Spinal cord (tissue), 10 donors: ENCODE results near the gene SERPINB6. TPM values are rescaled to one million over a fixed set of nuclear protein-coding genes. Genes with fewer than 3 reads are reported as not detected.
A peak's percentile ranks its signal among the peaks of the same experiment; 100 is the strongest.

Experiments
- DNase-seq, 6 donors: peaks; one replicate each; pipeline versions ENCODE4 v3.0.0 to v3.0.0-alpha.2; 2013 to 2015; ENCODE audit warnings: low spot score in 6 of 6, low read depth in 4 of 6
- H3K27ac ChIP-seq: one replicate; pipeline ENCODE4 v1.5.1; 2013; ENCODE audit warnings: low read depth, low read length, control low read depth
- H3K27me3 ChIP-seq: one replicate; pipeline ENCODE4 v1.6.1; 2013; ENCODE audit warnings: low read length; ENCODE audit not compliant: control insufficient read depth, insufficient read depth
- H3K36me3 ChIP-seq: one replicate; pipeline ENCODE4 v1.6.1; 2013; ENCODE audit warnings: low read length; ENCODE audit not compliant: control insufficient read depth, insufficient read depth
- H3K4me1 ChIP-seq: one replicate; pipeline ENCODE4 v1.6.1; 2013; ENCODE audit warnings: low read length; ENCODE audit not compliant: control insufficient read depth, insufficient read depth
- H3K4me3 ChIP-seq: one replicate; pipeline ENCODE4 v1.5.1; 2013; ENCODE audit warnings: low read depth, low read length, control low read depth
- H3K9me3 ChIP-seq: one replicate; pipeline ENCODE4 v1.6.1; 2013; ENCODE audit warnings: low read length; ENCODE audit not compliant: control insufficient read depth, insufficient read depth
- WGBS: methylation state at CpG from one replicate; pipeline ENCODE4 v1.1.5; 2013; ENCODE audit warnings: missing lambda C conversion rate; ENCODE audit not compliant: insufficient coverage; 5-methylcytosine and 5-hydroxymethylcytosine counted together
- polyA plus RNA-seq, 2 donors: library from polyadenylated mRNA; unstranded; fragments of 120-200 nt; gene quantifications; one replicate each; pipeline ENCODE4 v1.2.1, GENCODE V29; 2013; ENCODE audit not compliant: insufficient read length in 2 of 2
- total RNA-seq, 2 donors: library from RNA; depleted of rRNA in 1 of 2; stranded (reverse); fragments of 120-200 nt in 1 of 2; fragments of >200 nt in 1 of 2; gene quantifications; one replicate each; pipeline versions ENCODE4 v1.2.3 to v1.2.4, GENCODE V29; 2013 to 2014
- donor health status: healthy.

Gene SERPINB6
- total and polyA plus RNA-seq, 4 donors: 43.1 to 82.5 (median 76.8) TPM

- WGBS: under 1% methylated on average over 80 of the region's 80 CpGs
- no peaks in the 10 kb centered on the region for H3K9me3 ChIP-seq
- no peaks in the 10 kb centered on the region for H3K36me3 ChIP-seq
- H3K27me3 ChIP-seq: no peaks in the 10 kb centered on the region
- DNase-seq: peak in 2 of 6 donors; percentile 50 to 60
- H3K27ac ChIP-seq: peak overlapping the region; percentile 91
- H3K4me1 ChIP-seq: peaks cover 15% of the 10 kb centered on the region
- peak overlapping the region; percentile 50 for H3K4me3 ChIP-seq
Measured at GRCh38 chr6:2970753-2971419, 481 bp downstream of the SERPINB6 start.

GRCh38 chr6:2970034-2970685 lies 1.2 kb downstream of the SERPINB6 start:
- H3K36me3 ChIP-seq: no peaks in the 10 kb centered on the region
- DNase-seq: peak in 2 of 6 donors; percentile 20 to 28
- 24% methylated on average over 6 of the region's 10 CpGs for WGBS
- no peaks in the 10 kb centered on the region for H3K27me3 ChIP-seq
- H3K4me3 ChIP-seq: peak overlapping the region; percentile 50
- peaks cover 15% of the 10 kb centered on the region for H3K4me1 ChIP-seq
- peak overlapping the region; percentile 64 for H3K27ac ChIP-seq
- H3K9me3 ChIP-seq: no peaks in the 10 kb centered on the region

DNA sequence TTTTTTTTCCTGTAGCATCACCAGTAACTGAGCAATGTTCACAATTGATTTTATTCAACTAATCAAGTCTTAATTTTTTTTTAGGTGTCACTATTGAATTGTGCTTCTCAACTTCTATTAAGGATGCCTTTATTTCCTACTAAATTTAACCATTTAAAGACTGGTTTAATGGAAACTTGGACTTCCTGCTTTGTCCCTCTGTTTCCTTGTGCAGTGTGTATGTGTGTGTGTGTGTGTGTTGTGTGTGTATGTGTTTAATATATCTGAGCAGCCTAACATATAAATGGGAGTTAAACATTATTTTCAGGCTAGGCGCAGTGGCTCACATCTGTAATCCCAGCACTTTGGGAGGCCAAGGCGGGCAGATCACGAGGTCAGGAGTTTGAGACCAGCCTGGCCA lies 1.8 kb downstream of the SERPINB6 start:
- Histone ChIP-seq H3K9me3 (no peaks in the 10 kb centered on the region), H3K4me3 (no peak overlapping the region), H3K27me3 (no peaks in the 10 kb centered on the region), H3K4me1 (peaks cover 15% of the 10 kb centered on the region), H3K36me3 (no peaks in the 10 kb centered on the region), H3K27ac (no peak overlapping the region)
- no CpG with 5 or more reads among the region's 3 CpGs for WGBS
- no peak for DNase-seq

DNA sequence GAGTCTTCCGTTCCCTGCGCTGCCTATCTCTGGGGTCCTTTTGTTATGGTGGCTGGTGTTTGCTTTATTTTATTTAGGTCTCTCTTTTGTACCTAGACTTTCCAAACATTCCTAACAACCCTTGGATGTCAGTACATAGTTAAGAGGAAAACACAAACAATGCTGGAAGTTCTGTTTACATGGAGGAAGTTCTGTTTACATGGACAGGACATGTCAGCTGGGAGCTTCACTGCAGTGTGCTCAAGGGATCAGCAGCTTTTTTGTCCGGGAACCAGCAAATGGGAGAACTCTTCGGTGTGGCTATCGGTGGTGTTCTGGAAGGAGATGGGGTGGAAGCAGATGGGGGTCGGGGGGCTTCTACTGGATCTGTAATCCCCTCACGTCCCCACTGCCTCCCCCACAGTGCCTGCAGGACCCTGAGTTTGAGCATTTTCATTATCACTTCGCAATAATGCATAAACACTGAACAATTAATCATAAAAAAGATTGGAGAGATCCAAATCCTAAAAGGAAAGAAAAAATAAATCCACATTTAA lies 2.7 kb downstream of the SERPINB6 start:
- Histone ChIP-seq H3K27ac (no peak overlapping the region), H3K4me1 (peaks cover 17% of the 10 kb centered on the region)

GRCh38 chr6:2967936-2968335 lies 3.4 kb downstream of the SERPINB6 start:
- Histone ChIP-seq H3K4me1 (peaks cover 20% of the 10 kb centered on the region), H3K4me3 (no peak overlapping the region), H3K27ac (no peak overlapping the region), H3K36me3 (no peaks in the 10 kb centered on the region), H3K9me3 (no peaks in the 10 kb centered on the region), H3K27me3 (no peaks in the 10 kb centered on the region)
- 100% methylated on average over 1 of the region's 7 CpGs for WGBS
- no peak for DNase-seq

More for the DNA sequence above, 2.7 kb downstream of the SERPINB6 start:
- Histone ChIP-seq H3K36me3 (no peaks in the 10 kb centered on the region), H3K4me3 (no peak overlapping the region), H3K27me3 (no peaks in the 10 kb centered on the region), H3K9me3 (no peaks in the 10 kb centered on the region)
- WGBS: no CpG with 5 or more reads among the region's 8 CpGs
- DNase-seq: no peak

DNA sequence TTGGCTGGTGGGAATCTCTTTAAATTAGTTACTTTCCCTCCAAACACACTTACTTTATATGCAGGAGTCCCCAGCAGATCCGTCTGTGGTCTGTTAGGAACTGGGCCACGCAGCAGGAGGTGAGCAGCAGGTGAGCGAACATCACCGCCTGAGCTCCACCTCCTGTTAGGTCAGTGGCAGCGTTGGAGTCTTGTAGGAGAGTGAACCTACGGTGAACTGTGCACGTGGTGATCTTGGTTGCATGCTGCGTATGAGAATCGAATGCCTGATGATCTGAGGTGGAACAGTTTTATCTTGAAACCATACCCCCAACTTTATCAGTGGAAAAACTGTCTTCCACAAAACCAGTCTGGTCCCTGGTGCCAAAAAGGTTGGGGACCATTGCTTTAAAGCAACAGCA lies 5.0 kb downstream of the SERPINB6 start:
- DNase-seq: no peak
- Histone ChIP-seq H3K9me3 (no peaks in the 10 kb centered on the region), H3K4me1 (peaks cover 19% of the 10 kb centered on the region), H3K36me3 (no peaks in the 10 kb centered on the region), H3K27me3 (no peaks in the 10 kb centered on the region), H3K4me3 (no peak overlapping the region), H3K27ac (no peak overlapping the region)
- 57% methylated on average over 8 of the region's 9 CpGs for WGBS

DNA sequence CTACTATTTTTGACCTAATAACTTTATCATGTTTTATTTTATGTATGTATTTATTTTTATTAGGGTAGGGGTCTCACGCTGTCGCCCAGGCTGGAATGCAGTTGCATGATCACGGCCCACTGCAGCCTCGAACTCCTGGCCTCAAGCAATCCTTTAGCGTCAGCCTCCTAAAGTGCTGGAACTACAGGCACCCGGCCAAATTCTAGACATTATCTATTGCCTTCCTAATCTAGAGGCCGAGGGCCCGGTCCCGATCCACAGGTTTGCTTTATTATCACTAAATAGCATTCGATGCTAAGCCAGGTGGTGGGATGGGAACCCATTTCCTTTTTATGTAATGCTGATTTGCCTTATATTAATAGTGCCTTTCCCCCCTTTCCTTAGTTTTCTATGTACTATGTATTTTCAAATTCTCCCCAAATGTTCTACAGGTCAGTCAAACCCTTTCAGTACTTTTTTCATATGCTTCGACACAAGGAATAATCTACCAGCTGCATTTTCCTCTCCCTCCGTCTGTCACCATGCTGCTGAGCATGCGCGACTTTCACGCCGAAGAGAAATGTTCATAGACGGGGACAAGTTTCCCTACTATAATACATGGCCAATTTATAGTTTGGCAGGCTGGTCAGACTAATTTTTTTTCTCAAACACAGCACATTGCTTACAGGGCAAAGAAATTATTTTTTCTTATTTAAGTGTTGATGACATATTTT lies 6.4 kb downstream of the SERPINB6 start:
- no peak overlapping the region for H3K27ac ChIP-seq
- WGBS: 86% methylated on average over 6 of the region's 17 CpGs
- H3K36me3 ChIP-seq: no peaks in the 10 kb centered on the region
- no peak for DNase-seq
- H3K9me3 ChIP-seq: no peaks in the 10 kb centered on the region
- peaks cover 19% of the 10 kb centered on the region for H3K4me1 ChIP-seq
- no peak overlapping the region for H3K4me3 ChIP-seq
- no peaks in the 10 kb centered on the region for H3K27me3 ChIP-seq

GRCh38 chr6:2963756-2964155 lies 7.6 kb downstream of the SERPINB6 start:
- peaks cover 18% of the 10 kb centered on the region for H3K4me1 ChIP-seq
- WGBS: 90% methylated on average over 7 of the region's 8 CpGs
- H3K27ac ChIP-seq: no peak overlapping the region
- H3K9me3 ChIP-seq: no peaks in the 10 kb centered on the region
- no peak overlapping the region for H3K4me3 ChIP-seq
- H3K27me3 ChIP-seq: no peaks in the 10 kb centered on the region
- DNase-seq: no peak
- H3K36me3 ChIP-seq: peaks cover 3% of the 10 kb centered on the region

GRCh38 chr6:2962636-2963035 lies 8.7 kb downstream of the SERPINB6 start:
- Histone ChIP-seq H3K4me1 (peaks cover 21% of the 10 kb centered on the region), H3K9me3 (no peaks in the 10 kb centered on the region), H3K27ac (no peak overlapping the region), H3K4me3 (no peak overlapping the region), H3K27me3 (no peaks in the 10 kb centered on the region), H3K36me3 (peaks cover 12% of the 10 kb centered on the region)
- WGBS: no CpG with 5 or more reads among the region's 3 CpGs
- no peak for DNase-seq
